GM18907 (cell line): ENCODE measurements around the gene HAND1.
A peak's percentile ranks its signal among the peaks of the same experiment; 100 is the strongest.

ENCODE experiments used
- ATAC-seq: cut with Tn5 transposase; IDR thresholded peaks from one replicate; pipeline ENCODE4 v1.9.1; 2021; ENCODE audit warnings: mild to moderate bottlenecking, moderate library complexity; ENCODE audit not compliant: unreplicated experiment

Gene HAND1

GRCh38 chr5:154506049-154506715, 28.2 kb upstream of the HAND1 start:
- ATAC-seq, result no peak

- no peak for ATAC-seq
Observed at GRCh38 chr5:154505567-154505966, 27.5 kb upstream of the HAND1 start.

DNA sequence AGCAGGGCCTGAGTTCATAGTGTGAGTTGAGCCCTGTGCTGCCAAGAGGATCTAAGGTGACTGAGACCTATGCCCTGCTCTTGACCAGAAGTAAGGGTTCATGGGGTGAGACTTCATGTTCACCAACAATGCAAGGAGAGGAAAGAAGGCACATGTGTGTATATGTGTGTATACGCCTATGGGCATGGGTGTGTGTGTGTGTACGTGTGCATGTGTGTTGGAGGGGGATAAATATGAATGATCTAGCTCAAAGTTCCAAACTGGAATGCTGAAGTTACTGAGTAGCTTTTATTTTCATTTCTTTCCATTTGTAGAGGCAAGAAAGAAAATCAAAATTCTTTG, 25.6 kb upstream of the HAND1 start:
- ATAC-seq, result no peak

DNA sequence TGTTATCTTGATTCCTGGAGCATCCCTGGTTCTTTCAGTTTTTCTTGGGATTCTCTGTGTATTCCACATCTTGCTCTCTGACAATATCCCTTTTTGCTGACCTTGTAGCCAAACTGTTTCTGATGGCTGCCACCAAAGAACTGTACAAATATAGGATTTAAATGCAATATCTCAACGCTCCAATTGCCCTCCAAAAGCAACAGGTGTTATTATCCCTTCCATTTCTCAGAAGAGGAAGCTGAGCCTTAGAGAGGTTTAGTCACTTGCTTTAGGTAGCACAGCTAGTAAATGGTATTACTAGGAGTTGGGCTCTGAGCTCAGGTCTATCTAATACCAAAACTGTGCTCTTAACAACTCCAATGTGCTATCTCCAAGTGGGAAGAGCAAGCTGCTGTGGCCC, 24.2 kb upstream of the HAND1 start:
- no peak for ATAC-seq

- no peak for ATAC-seq
Observed at GRCh38 chr5:154501566-154501965, 23.5 kb upstream of the HAND1 start.

- no peak for ATAC-seq
Observed at GRCh38 chr5:154498994-154499393, 21.0 kb upstream of the HAND1 start.

- no peak for ATAC-seq
Observed at GRCh38 chr5:154498591-154498990, 20.6 kb upstream of the HAND1 start.

- ATAC-seq, result no peak
Observed at GRCh38 chr5:154494036-154494435, 16.0 kb upstream of the HAND1 start.

- ATAC-seq, result no peak
Observed at GRCh38 chr5:154493274-154493673, 15.2 kb upstream of the HAND1 start.

DNA sequence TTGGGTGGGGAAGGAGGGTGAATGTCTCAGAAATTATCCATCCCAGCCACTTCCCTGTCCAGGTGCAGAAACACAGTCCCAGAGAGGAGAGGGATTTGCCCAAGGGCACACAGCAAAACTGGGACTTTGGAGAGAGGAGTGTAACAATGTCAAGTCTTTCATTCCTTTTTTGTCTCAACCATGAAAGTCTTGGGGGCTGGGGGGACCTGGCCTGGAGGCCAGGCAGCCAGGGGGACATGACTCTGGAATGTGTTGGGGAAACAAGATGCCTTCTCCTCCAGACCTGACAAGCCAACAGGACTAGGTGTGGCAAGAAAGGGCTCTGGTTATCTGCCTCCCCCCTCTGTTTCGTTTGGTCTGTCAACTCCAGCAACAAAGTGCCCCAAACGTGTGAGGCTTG, 13.9 kb upstream of the HAND1 start:
- ATAC-seq, result no peak

DNA sequence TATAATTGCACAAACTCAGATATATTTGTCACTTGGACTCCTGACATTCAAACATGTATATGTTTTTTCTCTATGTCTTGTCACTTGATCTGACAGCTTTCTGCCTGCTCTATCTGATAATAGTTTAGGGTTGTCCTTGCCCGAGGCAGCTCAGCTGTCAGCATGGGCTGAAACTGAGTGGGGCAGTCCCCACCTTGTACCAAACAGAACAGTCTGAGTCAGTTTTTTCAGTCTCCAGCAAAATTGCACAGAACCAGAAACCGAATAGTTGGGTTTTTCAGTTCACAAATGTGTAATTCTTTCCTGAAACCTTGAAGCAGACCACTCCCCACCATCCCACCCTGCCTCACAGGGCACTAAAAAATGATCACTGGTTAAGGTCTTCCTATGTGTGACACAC, 9.5 kb upstream of the HAND1 start:
- peak; percentile 98 for ATAC-seq

DNA sequence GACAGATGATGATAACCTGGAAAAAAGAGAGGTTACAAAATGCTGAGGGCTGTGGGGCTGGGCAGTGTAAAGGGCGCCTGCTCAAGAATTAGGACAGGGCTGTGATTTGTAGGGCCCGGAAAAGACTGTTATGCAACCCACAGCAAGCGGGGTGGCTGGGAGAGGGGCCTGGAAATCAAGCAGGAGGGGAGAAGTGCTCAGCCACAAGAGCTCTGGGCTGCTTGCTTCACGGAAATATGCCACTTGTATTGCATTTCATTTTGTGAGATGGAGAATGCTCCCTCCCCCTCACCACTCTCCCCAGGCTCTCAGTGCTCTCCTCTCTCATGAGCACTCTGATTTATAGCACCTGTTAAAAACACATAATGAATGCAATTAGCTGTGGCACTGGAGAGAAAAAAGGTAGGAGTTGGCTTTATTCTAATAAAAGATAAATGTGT, 8.4 kb upstream of the HAND1 start:
- ATAC-seq, result no peak

DNA sequence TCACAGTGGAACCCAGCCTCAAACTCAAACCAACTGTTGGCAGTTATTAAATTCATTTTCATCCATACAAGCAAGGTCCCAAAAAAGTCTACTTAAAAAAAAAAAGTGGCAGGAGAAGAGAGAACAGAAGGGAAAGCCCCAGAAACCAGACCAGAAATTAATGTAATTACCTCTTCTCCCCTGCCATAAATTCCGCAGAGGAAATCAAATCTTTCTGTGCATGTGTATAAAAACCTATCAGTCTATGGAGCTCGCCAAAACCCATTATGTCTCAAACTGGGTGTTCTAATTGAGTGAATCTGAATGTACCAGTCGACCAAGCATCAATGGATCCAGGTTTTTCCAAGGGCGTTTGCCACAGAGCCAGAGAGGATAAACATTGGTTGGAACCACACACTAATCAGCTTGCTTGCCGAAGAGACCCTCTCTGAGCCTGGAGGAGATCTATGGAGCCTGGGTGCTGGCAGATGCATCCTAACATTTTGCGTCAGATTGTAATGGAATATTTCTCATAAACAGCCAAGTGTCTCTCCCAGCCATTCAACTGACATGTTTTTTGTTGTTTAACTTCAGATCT, 7.9 kb upstream of the HAND1 start:
- ATAC-seq, result no peak

DNA sequence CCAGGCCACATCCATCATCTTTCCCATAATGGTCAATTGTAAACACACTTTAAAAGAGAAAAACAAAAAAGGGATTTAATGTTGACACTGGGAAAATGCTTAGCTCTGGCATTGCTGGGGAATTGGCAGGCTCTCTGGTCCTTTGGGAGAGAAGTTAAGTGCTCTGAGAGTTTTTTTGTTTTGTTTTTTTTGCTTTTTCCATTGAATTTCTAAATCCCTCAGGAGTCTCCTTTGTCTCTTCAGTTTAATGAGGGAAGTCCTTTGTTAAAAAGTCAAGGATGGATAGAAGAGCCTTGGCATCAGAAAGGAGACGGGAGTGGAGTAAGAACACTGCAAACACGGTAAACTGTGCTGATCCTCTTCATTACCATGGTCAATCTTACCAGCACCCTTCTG, 7.1 kb upstream of the HAND1 start:
- ATAC-seq, result no peak

- no peak for ATAC-seq
Observed at GRCh38 chr5:154484393-154485095, 6.5 kb upstream of the HAND1 start.

GRCh38 chr5:154483654-154484392, 5.8 kb upstream of the HAND1 start:
- no peak for ATAC-seq

GRCh38 chr5:154482528-154483449, 4.8 kb upstream of the HAND1 start:
- no peak for ATAC-seq

DNA sequence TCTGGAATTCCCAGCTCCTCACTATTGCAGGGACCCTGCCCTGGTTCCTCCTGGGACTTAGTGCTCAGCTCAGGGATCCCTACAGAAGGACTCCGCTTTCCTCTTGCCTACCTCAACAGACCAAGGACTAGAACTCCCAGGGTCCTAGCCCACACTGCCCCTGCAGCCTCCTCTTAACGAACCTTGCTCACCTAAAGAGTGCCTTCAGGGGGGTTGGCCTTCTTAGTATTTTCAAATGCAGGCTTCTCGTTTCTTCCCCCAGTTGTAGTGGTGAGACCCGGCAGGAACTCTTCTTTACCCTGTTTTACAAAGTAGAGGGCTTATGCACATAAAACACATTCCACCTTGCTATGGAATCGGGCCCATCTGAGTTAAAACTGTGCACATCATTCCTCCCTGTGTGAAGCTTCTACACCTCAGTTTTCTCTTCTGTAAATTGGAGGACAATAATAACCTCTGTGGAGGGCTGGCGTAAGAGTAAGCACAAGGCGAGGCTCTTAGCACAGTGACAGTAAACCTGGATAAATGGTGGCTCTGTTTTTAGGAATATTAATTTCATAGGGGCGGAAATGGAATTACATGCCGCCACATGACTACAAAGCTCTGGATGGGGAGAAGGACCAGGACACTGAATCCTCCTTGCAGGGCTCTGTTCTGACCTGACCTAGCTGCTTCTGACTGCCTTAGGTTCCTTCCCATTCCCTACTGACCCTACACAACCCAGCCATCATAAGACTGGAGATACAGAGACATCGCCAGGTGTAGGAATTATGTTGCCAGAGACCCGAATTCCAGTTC, 3.8 kb upstream of the HAND1 start:
- no peak for ATAC-seq

DNA sequence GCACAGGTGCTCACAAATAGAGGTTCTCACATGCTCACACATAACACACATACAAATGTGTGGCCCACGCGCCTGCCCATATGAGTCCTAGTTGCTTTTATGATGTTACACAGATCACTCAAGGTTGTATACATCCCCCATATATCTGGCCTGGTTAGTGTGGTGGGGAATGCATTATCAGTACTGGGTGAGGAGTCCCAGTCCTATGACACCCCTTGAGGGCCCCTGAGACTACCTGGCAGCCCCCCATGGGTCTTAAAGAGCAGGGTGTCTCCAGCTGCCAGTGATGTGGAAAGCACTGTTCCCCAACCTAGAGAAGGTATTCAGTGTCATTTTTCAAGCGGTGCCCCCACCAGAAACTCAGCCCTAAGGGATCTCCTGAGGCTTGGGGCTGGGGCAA, 2.8 kb upstream of the HAND1 start:
- ATAC-seq, result no peak
